Esophagus muscularis mucosa (tissue), 2 donors: ENCODE results near the gene WNK3.

Experiments
- POLR2A ChIP-seq: fragments of 450-650 bp; IDR thresholded peaks from one replicate; pipeline ENCODE4 v1.6.1; 2017; ENCODE audit warnings: antibody characterized with exemption, moderate library complexity, mild to moderate bottlenecking, low read depth
- POLR2AphosphoS5 ChIP-seq, 2 donors: sonication (generic); formaldehyde crosslinking; IDR thresholded peaks; one replicate each; pipeline ENCODE4 v1.6.1; 2017; ENCODE audit warnings: antibody characterized with exemption in 2 of 2

DNA sequence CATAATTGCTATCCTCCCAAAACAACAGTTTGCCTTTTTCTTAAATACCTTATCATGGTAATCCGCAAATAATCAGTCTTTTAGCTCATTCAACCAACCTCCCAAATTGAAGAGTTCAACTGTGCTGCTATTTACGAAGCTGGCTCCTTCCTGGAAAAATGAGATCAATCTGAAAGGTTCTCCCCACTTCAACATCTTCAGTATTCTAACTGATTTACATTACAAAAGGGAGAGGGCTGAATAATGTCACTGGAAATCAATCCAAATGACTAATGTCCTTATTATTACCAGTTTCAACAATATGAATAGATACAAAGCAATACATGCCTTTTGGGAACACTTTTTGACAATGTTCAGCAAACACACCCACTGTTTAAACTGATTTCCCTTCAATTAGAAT, 86.2 kb downstream of the WNK3 start:
- TF ChIP-seq POLR2AphosphoS5 (IDR thresholded peaks at IDR 0.05): no peak
- no peak for TF ChIP-seq POLR2A
